Endothelial cell (in vitro differentiated cells): ENCODE data around the gene OR6J1. TPM values are rescaled to one million over a fixed set of nuclear protein-coding genes. Genes with fewer than 3 reads are reported as not detected.
A peak's percentile ranks its signal among the peaks of the same experiment; 100 is the strongest.
"Not testable (repeated sequence)": the region's sequence is repeated elsewhere in the genome, so short reads cannot be mapped to it uniquely, and the experiment has no call there.

Experiments
- DNase-seq: peaks from one replicate; pipeline ENCODE4 v3.0.0; 2021; ENCODE audit warnings: low spot score
- H3K27ac Mint-ChIP-seq: one replicate; pipeline ENCODE4 v1.8.0; 2021; ENCODE audit warnings: mixed read lengths, inconsistent platforms; ENCODE audit not compliant: unreplicated experiment
- H3K27me3 Mint-ChIP-seq: one replicate; pipeline ENCODE4 v1.8.0; 2021; ENCODE audit warnings: mild to moderate bottlenecking, moderate library complexity, mixed read lengths, inconsistent platforms; ENCODE audit not compliant: unreplicated experiment
- H3K36me3 Mint-ChIP-seq: one replicate; pipeline ENCODE4 v1.8.0; 2021; ENCODE audit warnings: mild to moderate bottlenecking, low read depth, mixed read lengths, inconsistent platforms; ENCODE audit not compliant: unreplicated experiment
- H3K4me1 Mint-ChIP-seq: one replicate; pipeline ENCODE4 v1.8.0; 2021; ENCODE audit warnings: mild to moderate bottlenecking, mixed read lengths, inconsistent platforms; ENCODE audit not compliant: unreplicated experiment
- H3K4me3 Mint-ChIP-seq: one replicate; pipeline ENCODE4 v1.8.0; 2021; ENCODE audit warnings: mild to moderate bottlenecking, mixed read lengths, inconsistent platforms; ENCODE audit not compliant: unreplicated experiment
- H3K9me3 Mint-ChIP-seq: one replicate; pipeline ENCODE4 v1.8.0; 2021; ENCODE audit warnings: mixed read lengths, inconsistent platforms; ENCODE audit not compliant: unreplicated experiment
- CTCF ChIP-seq: fragments of 200-600 bp; sonication (generic); IDR thresholded peaks from one replicate; pipeline ENCODE4 v1.5.0; 2021; ENCODE audit warnings: antibody characterized with exemption; ENCODE audit not compliant: unreplicated experiment
- total RNA-seq: library from RNA; stranded (reverse); fragmentation: NEBNext Ultra II Directional; extraction: Animal tissue kit (Norgen Biotek cat#: 25700); gene quantifications from one replicate; pipeline ENCODE4 v1.2.1, GENCODE V29; 2021; ENCODE audit not compliant: unreplicated experiment

Gene OR6J1
- total RNA-seq, 1 donor from 2014 or later: not detected

- no peak for TF ChIP-seq CTCF
- Mint-ChIP-seq H3K4me3 (no peak overlapping the region), H3K27ac (no peak overlapping the region), H3K9me3 (no peaks in the 10 kb centered on the region), H3K4me1 (peaks cover 41% of the 10 kb centered on the region), H3K36me3 (no peaks in the 10 kb centered on the region), H3K27me3 (peaks cover 10% of the 10 kb centered on the region)
- DNase-seq: no peak
Measured at GRCh38 chr14:22593189-22593588, 51.0 kb downstream of the OR6J1 start.

- Mint-ChIP-seq H3K27ac (peak within 1 kb of the TSS; percentile 100), H3K4me3 (peak within 1 kb of the TSS; percentile 99), H3K27me3 (peaks cover 14% of the 10 kb centered on the region), H3K4me1 (peaks cover 65% of the 10 kb centered on the region), H3K9me3 (no peaks in the 10 kb centered on the region), H3K36me3 (peaks cover 12% of the 10 kb centered on the region)
- peak; percentile 100 for DNase-seq
- no peak for TF ChIP-seq CTCF
Measured at GRCh38 chr14:22589096-22589839, 54.9 kb downstream of the OR6J1 start, which contains the start of gene DAD1. Gene DAD1 (minus strand): TSS chr14:22589224. CDS start chr14:22589157, 67 bp downstream.

GRCh38 chr14:22588526-22589095 is 55.5 kb downstream of the OR6J1 start:
- Mint-ChIP-seq H3K36me3 (peaks cover 12% of the 10 kb centered on the region), H3K27me3 (peaks cover 14% of the 10 kb centered on the region), H3K4me1 (peaks cover 69% of the 10 kb centered on the region), H3K9me3 (no peaks in the 10 kb centered on the region), H3K27ac (peak overlapping the region; percentile 100), H3K4me3 (peak overlapping the region; percentile 99)
- no peak for TF ChIP-seq CTCF
- no peak for DNase-seq

- Mint-ChIP-seq H3K27ac (peak overlapping the region; percentile 100), H3K4me1 (peaks cover 69% of the 10 kb centered on the region), H3K4me3 (peak overlapping the region; percentile 99), H3K27me3 (peaks cover 14% of the 10 kb centered on the region), H3K36me3 (peaks cover 12% of the 10 kb centered on the region)
- not testable (repeated sequence) for H3K9me3 Mint-ChIP-seq, DNase-seq
Measured at GRCh38 chr14:22587677-22588422, 56.3 kb downstream of the OR6J1 start.

GRCh38 chr14:22587247-22587646 is 56.9 kb downstream of the OR6J1 start:
- TF ChIP-seq CTCF: no peak
- no peak for DNase-seq
- peaks cover 63% of the 10 kb centered on the region for H3K4me1 Mint-ChIP-seq
- H3K27ac Mint-ChIP-seq: peak overlapping the region; percentile 97
- peak overlapping the region; percentile 81 for H3K4me3 Mint-ChIP-seq
- H3K27me3 Mint-ChIP-seq: peaks cover 14% of the 10 kb centered on the region
- H3K9me3 Mint-ChIP-seq: no peaks in the 10 kb centered on the region
- H3K36me3 Mint-ChIP-seq: peaks cover 12% of the 10 kb centered on the region
